Astrocyte (in vitro differentiated cells and primary cell): ENCODE results near the gene KLK1. TPM values are rescaled to one million over a fixed set of nuclear protein-coding genes. Genes with fewer than 3 reads are reported as not detected.

Experiments
- total RNA-seq: library from RNA; stranded (reverse); gene quantifications from 2 replicates; pipeline ENCODE4 v1.2.1, GENCODE V29; 2021

The KLK1 gene
- total RNA-seq, 1 donor from 2014 or later, result not detected

Other genes with a start within 250 kb of the KLK1 start
- not detected in 2 replicates for gene SYT3, start 183.9 kb downstream of the KLK1 start, total RNA-seq
- gene C19orf81, start 174.3 kb downstream of the KLK1 start, total RNA-seq, result not detected in 2 replicates
- not detected in 2 replicates for gene SHANK1, start 104.0 kb downstream of the KLK1 start, total RNA-seq
- not detected in 2 replicates for gene CLEC11A, start 100.4 kb downstream of the KLK1 start, total RNA-seq
- not detected in 2 replicates for gene GPR32, start 53.3 kb downstream of the KLK1 start, total RNA-seq
- gene ACP4, start 33.4 kb downstream of the KLK1 start, total RNA-seq, result not detected in 2 replicates
- gene KLK15, start 9.8 kb upstream of the KLK1 start, total RNA-seq, result not detected in 2 replicates
- gene KLK3, start 31.1 kb upstream of the KLK1 start, total RNA-seq, result not detected in 2 replicates
- gene KLK2, start 49.7 kb upstream of the KLK1 start, total RNA-seq, result not detected in 2 replicates
- not detected in 2 replicates for gene KLK4, start 87.6 kb upstream of the KLK1 start, total RNA-seq
- not detected in 2 replicates for gene KLK5, start 129.3 kb upstream of the KLK1 start, total RNA-seq
- 2.7 and 3.5 TPM in 2 replicates for gene KLK6, start 145.8 kb upstream of the KLK1 start, total RNA-seq
- gene KLK7, start 160.1 kb upstream of the KLK1 start, total RNA-seq, result not detected in 2 replicates
- not detected in 2 replicates for gene KLK8, start 177.8 kb upstream of the KLK1 start, total RNA-seq
- 0.19 and 0.30 TPM in 2 replicates for gene KLK10, start 195.9 kb upstream of the KLK1 start, total RNA-seq
- not detected in 2 replicates for gene KLK11, start 202.8 kb upstream of the KLK1 start, total RNA-seq
- not detected in 2 replicates for gene KLK12, start 211.2 kb upstream of the KLK1 start, total RNA-seq
- gene KLK13, start 241.3 kb upstream of the KLK1 start, total RNA-seq, result 0.32 TPM in 1 of 2 replicates, not detected in the other